Umbilical cord (tissue), 2 donors: ENCODE measurements around the gene MBTPS1. TPM values are rescaled to one million over a fixed set of nuclear protein-coding genes. Genes with fewer than 3 reads are reported as not detected.

ENCODE experiments used
- DNase-seq: peaks from one replicate; pipeline ENCODE4 v3.0.0-alpha.2; 2015; ENCODE audit warnings: low spot score
- total RNA-seq: library from RNA; depleted of rRNA; stranded (reverse); fragments of >200 nt; gene quantifications from one replicate; pipeline ENCODE4 v1.2.3, GENCODE V29; 2014; ENCODE audit warnings: low replicate concordance; ENCODE audit not compliant: insufficient read depth

MBTPS1 gene
- total RNA-seq, 1 donor from 2014 or later: 116 TPM

DNA sequence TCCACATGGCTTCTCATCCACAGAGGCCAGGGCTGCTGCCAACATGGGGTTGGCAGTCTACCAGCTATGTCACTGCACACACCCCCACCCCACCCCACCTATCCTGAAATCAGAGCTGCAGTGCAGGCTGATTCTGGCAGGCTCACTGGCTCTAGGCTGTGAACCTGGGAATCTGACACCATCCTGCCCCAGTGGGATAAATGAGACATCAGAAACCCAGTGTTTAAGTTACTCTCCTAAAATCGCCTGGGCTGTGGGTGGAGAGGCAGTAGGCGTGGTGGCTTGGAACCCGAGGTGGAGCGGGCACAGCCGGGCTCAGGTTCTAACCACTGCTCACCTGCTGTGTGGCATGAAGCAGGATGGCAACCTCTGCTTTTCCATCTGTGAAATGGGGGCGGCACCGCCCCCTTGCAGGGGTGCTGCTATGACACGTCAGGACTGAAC lies 79.7 kb downstream of the MBTPS1 start:
- DNase-seq: no peak

DNA sequence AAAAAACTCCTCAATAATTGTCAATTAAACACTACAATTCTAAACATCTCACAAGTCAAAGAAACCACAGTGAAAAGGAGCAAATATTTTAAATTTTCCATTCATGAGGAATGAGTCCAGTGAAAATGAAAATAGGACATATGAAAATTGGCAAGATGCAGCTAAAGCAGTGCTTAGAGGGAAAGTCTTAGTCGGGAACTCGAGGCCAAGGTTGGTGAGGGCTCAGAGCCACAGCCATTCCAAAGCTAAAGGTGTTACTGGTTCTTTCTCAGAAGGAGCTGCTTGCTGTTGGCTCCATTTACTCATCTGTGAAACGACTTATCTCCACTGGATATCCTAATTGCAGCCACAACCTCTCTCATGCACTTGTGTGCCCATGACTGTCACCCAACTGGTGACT lies 80.6 kb downstream of the MBTPS1 start:
- no peak for DNase-seq

- no peak for DNase-seq
These were observed 82.2 kb downstream of the MBTPS1 start for GRCh38 chr16:84034516-84034915.

- DNase-seq: no peak
These were observed 83.2 kb downstream of the MBTPS1 start for GRCh38 chr16:84033251-84034195.

GRCh38 chr16:84032458-84033178 lies 84.1 kb downstream of the MBTPS1 start:
- DNase-seq: no peak

DNA sequence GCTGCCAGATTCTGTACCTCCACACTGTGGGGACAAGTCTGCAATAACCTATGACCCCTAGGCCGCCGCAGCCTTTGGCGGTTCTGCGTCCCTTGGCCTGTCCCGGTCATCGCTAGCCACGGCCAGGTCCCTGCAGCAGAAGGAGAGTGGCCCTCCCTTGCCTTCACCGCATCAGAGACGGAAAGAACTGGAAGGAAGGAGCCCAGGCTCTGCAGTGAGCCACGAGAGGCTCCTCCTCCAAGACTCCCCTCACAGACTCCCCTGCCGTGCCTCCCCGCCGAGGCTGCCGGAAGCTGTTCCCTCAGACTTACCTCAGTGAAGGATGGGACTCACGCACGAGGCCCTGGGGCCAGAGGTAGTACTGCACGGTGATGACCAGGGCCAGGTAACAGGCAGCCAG lies 85.2 kb downstream of the MBTPS1 start:
- no peak for DNase-seq

GRCh38 chr16:84029297-84030047 lies 87.3 kb downstream of the MBTPS1 start:
- DNase-seq: peak; percentile 10

- no peak for DNase-seq
These were observed 89.1 kb downstream of the MBTPS1 start for GRCh38 chr16:84027625-84028024.

GRCh38 chr16:84026606-84027005 lies 90.1 kb downstream of the MBTPS1 start:
- no peak for DNase-seq

DNA sequence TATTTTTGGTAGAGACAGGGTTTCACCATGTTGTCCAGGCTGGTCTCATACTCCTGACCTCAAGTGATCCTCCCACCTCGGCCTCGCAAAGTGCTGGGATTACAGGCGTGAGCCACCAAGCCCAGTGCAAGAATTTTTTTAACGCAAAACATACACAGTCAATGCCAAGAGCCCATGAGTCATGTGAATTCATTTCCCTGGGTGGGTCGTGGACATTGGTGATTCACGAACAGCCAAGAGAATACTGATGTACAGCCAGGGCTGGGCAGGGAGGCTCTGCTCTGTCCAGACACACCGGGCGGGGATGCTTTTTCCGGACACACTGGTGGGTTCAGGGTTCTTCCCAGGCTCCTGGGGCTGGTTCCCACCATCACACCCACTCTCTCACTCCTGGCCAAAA lies 91.9 kb downstream of the MBTPS1 start:
- DNase-seq: peak; percentile 57

DNA sequence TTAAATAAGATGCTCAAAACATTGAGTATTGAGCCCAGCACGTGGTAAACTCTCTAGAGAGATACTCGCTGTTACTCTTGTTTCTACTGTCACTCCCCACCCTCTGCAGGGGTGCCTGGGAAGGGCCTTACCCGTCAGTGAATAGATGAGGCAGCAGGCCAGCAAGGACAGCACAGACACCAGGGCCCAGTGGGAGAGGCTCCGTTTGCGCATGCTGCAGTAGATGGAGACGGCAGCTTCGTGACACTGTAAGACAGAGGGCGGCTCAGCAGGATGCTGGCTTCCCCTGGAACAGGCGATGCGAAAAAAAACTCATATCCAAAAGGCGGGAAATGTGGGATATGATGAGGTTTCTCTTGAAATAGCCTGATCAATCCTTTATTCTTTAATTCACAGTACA lies 94.1 kb downstream of the MBTPS1 start:
- DNase-seq: no peak

DNA sequence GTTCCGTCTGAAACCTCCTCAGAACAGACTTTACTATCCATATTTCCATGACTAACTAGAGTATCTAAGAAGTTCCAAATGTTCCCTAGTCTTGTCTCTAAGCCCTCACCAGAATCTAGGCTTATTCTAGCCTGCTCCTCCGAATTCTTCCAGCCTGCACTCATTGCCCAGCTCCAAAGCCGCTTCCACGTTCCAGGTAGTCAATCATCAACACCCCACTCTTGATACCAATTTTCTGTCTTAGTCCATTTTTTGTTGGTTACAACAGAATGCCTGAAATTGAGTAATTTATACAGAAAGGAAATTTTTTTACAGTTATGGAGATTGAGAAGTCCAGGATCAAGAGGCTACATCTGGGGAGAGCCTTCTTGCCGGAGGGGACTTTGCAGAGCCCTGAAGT lies 95.3 kb downstream of the MBTPS1 start:
- DNase-seq: no peak

DNA sequence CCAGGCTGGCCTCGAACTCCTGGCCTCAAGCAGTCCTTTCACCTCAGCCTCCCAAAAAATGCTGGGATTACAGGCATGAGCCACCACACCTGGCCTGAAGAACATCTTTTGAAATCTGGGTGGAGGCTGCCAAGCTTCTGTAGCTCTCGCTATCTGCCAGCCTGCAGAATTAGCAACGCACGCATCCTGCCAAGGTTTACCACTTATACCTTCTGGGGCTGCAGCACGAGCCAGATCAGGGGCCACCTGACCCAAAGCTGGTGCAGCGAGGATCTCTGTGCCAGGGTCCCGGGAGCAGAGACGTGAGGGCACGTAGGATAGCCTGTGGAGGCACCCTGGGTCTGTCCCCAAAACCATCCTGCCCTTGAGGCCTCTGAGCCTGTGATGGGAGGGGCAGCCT lies 96.4 kb downstream of the MBTPS1 start:
- DNase-seq: no peak

DNA sequence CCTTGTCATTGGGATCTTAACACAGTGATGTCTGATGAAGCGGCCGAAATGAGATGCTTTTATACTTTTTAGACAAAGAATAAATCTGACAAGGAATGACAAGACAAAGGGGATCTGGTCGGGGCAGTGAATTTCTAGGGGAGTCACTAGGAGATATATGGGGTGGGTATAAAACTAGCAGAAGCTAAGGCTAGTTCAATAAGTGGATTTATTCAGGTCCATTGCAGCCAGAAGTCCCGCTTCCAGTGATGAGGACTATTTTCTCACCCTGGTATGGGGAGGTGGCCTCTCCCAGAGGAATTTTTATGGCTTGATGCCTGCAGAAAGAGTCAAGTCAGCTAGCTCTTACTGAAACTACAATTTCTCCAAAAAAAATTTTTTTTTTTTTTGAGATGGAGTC lies 98.0 kb downstream of the MBTPS1 start:
- no peak for DNase-seq

DNA sequence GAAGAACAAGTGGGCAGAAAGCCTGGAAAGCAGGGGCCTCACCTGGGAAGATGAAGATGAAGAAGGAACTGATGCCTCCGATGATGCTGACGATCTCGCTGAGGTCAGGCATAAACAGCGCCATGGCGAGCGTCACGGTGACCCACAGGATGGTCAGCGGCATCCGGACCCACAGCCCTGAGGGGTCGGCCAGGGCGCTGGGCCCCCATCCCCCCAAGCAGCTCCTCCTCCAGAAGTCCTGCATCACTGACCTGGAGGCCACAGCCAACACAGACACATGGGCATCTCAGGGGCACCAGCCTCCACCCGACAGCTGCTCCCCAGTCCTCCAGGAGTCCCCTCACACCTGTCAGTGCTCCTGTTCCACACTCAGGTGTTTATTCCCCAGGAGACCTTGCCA lies 100.3 kb downstream of the MBTPS1 start:
- DNase-seq: no peak

GRCh38 chr16:84015399-84015798 lies 101.3 kb downstream of the MBTPS1 start:
- no peak for DNase-seq

DNA sequence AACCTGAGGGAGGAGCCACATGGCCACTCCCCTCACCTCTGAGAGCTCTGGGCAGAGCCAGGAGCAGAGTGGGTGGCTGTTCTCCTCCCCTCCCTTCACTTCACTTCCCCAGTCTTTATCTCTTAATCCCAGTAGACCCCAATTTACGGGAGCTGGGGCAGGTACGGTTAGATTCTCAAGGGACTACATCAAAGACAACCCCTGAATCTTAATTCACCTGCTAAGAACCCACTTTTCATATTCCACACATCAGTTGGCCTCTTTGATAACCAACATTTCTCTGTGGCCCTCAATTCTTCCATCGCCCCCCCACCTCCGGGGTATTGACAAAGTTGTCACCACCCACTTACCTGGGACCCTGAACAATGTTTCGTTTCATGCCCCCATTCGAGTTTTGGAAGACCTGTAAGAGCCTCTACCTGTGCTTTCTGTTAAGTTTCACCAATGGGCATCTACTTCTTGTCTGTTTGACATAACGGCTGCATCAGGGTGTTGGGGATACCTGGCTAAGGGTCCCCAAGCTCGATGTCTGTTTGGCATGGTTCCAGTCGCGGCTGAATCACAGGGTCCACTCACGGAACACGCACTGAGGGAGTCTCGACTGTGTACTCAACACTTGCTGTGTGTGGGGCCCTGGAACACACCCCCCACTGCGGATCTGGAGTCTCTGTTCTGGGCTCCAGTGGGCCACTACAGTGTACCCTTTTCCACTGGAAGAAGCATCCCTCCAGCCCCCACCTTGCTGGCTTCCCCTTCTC lies 102.0 kb downstream of the MBTPS1 start:
- DNase-seq: no peak

- no peak for DNase-seq
These were observed 102.8 kb downstream of the MBTPS1 start for GRCh38 chr16:84013787-84014569.

DNA sequence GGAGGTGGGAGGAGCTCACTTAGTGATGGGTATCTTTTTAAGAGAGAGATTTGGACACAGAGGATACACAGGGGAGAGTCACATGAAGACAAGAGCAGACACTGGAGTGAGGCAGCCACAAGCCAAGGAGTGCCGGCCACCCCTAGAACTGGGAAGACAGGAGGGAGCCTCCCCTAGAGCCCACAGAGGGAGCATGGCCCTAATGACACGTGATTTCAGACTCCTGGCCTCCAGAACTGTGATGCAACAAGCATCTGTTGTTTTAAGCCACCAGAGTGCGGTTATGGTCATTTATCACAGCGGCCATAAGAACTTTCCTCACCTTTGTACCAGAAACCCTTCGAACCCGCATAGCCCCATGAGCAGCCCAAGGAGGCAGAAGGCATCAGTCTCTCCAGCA lies 107.5 kb downstream of the MBTPS1 start:
- no peak for DNase-seq

DNA sequence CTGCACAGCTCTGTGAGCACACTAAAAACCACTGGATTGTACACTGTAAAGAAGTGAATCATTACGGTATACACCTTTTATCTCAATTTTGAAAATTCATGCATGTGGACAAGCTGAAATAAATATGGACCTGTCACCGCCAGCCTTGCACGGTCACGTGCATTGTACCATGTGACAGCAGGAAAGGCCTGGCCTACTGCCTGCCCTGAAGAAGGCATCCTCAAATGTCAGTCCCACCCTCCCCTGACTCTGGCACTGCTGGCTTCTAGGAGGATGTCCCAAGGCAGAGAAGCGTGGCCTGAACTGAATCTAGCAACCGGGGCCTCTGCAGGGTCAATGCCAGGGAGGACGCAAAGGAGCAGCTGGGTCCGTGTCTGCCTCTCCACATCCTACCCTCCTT lies 108.8 kb downstream of the MBTPS1 start:
- DNase-seq: no peak

DNA sequence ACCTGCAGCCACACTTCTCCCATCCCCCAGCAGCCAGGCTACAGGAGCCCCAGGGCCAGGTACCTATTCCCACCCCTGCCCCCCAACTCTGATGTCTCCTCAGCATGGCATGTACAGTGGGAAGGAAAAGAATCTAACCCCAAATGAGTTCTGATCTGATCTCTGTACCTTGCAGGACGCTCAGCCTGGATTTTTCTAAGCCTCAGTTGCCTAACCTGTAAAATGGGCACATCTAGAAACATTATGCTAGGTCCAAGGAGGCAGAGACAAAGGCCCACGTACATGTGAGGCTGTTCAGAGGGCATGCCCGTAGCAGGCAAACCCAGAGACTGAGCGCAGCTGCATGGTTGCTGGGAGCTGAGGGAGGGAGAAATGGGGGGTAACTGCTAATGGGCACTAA lies 109.2 kb downstream of the MBTPS1 start:
- DNase-seq: no peak
